Chondrocyte (in vitro differentiated cells): ENCODE measurements around the gene NTN1. TPM values are rescaled to one million over a fixed set of nuclear protein-coding genes. Genes with fewer than 3 reads are reported as not detected.

Experiments used
- DNase-seq: peaks from one replicate; pipeline ENCODE4 v3.0.0; 2021; ENCODE audit warnings: mixed read lengths, low spot score
- H3K27ac Mint-ChIP-seq: one replicate; pipeline ENCODE4 v1.8.0; 2021; ENCODE audit warnings: mild to moderate bottlenecking, moderate library complexity, mixed read lengths; ENCODE audit not compliant: unreplicated experiment
- H3K27me3 Mint-ChIP-seq: 2 replicates; pipeline ENCODE4 v1.8.0; 2021; ENCODE audit warnings: low read depth, mixed read lengths
- H3K36me3 Mint-ChIP-seq: 2 replicates; pipeline ENCODE4 v1.8.0; 2021; ENCODE audit warnings: low read depth, mixed read lengths
- H3K4me1 Mint-ChIP-seq: 2 replicates; pipeline ENCODE4 v1.8.0; 2021; ENCODE audit warnings: low read depth, mild to moderate bottlenecking, mixed read lengths
- H3K4me3 Mint-ChIP-seq: one replicate; pipeline ENCODE4 v1.8.0; 2021; ENCODE audit warnings: mild to moderate bottlenecking, moderate library complexity, mixed read lengths; ENCODE audit not compliant: unreplicated experiment
- H3K9me3 Mint-ChIP-seq: 2 replicates; pipeline ENCODE4 v1.8.0; 2021; ENCODE audit warnings: low read depth, mixed read lengths
- CTCF ChIP-seq: fragments of 200-600 bp; sonication (generic); IDR thresholded peaks from 2 replicates; pipeline ENCODE4 v1.5.0; 2021; ENCODE audit warnings: antibody characterized with exemption, mild to moderate bottlenecking, moderate library complexity
- total RNA-seq: library from RNA; stranded (reverse); gene quantifications from 3 replicates; pipeline ENCODE4 v1.2.1, GENCODE V29; 2021

The NTN1 gene
- total RNA-seq, 1 donor from 2014 or later, result 4.0 TPM

- Mint-ChIP-seq H3K4me1 (peaks cover 2% of the 10 kb centered on the region), H3K4me3 (peak overlapping the region; percentile 65), H3K36me3 (no peaks in the 10 kb centered on the region), H3K9me3 (no peaks in the 10 kb centered on the region), H3K27me3 (no peaks in the 10 kb centered on the region), H3K27ac (peak overlapping the region; percentile 1)
- DNase-seq, result no peak
- no peak for TF ChIP-seq CTCF
Observed at GRCh38 chr17:9239246-9239792, 218.0 kb downstream of the NTN1 start.

GRCh38 chr17:9239793-9240658 lies 218.7 kb downstream of the NTN1 start:
- TF ChIP-seq CTCF, result no peak
- no peaks in the 10 kb centered on the region for H3K36me3 Mint-ChIP-seq
- H3K9me3 Mint-ChIP-seq, result no peaks in the 10 kb centered on the region
- H3K27ac Mint-ChIP-seq, result peak overlapping the region; percentile 69
- DNase-seq, result no peak
- peaks cover 2% of the 10 kb centered on the region for H3K4me1 Mint-ChIP-seq
- H3K4me3 Mint-ChIP-seq, result peak overlapping the region; percentile 65
- H3K27me3 Mint-ChIP-seq, result no peaks in the 10 kb centered on the region

GRCh38 chr17:9240659-9241370 lies 219.5 kb downstream of the NTN1 start:
- H3K4me1 Mint-ChIP-seq, result peaks cover 2% of the 10 kb centered on the region

GRCh38 chr17:9241371-9241712 lies 220.0 kb downstream of the NTN1 start:
- no peak for TF ChIP-seq CTCF
- no peaks in the 10 kb centered on the region for H3K9me3 Mint-ChIP-seq
- peaks cover 2% of the 10 kb centered on the region for H3K4me1 Mint-ChIP-seq
- no peak for DNase-seq
- H3K27me3 Mint-ChIP-seq, result no peaks in the 10 kb centered on the region
- peak overlapping the region; percentile 61 for H3K27ac Mint-ChIP-seq
- H3K4me3 Mint-ChIP-seq, result no peak overlapping the region
- H3K36me3 Mint-ChIP-seq, result no peaks in the 10 kb centered on the region

More at GRCh38 chr17:9240659-9241370, 219.5 kb downstream of the NTN1 start:
- Mint-ChIP-seq H3K27ac (peak overlapping the region; percentile 69), H3K4me3 (no peak overlapping the region), H3K9me3 (no peaks in the 10 kb centered on the region), H3K36me3 (no peaks in the 10 kb centered on the region), H3K27me3 (no peaks in the 10 kb centered on the region)
- DNase-seq, result no peak
- TF ChIP-seq CTCF, result no peak

GRCh38 chr17:9241774-9242496 lies 220.6 kb downstream of the NTN1 start:
- no peak for TF ChIP-seq CTCF
- no peaks in the 10 kb centered on the region for H3K27me3 Mint-ChIP-seq
- H3K4me3 Mint-ChIP-seq, result no peak overlapping the region
- H3K36me3 Mint-ChIP-seq, result no peaks in the 10 kb centered on the region
- no peak for DNase-seq
- peaks cover 2% of the 10 kb centered on the region for H3K4me1 Mint-ChIP-seq
- H3K9me3 Mint-ChIP-seq, result no peaks in the 10 kb centered on the region
- no peak overlapping the region for H3K27ac Mint-ChIP-seq
